ENCODE results near the gene MND1. TPM values are rescaled to one million over a fixed set of nuclear protein-coding genes. Genes with fewer than 3 reads are reported as not detected.

Gene MND1
- total RNA-seq, 1 donor from 2014 or later, result 1.00 TPM

- H3K4me3 Mint-ChIP-seq (ENCODE audit: unreplicated experiment), result no peak overlapping the region
- FAIRE-seq (no peak), DNase-seq (ENCODE audit: low read depth) (no peak)
- Histone ChIP-seq H3K4me3 (ENCODE audit: insufficient read depth, low read depth, low read length) (no peak overlapping the region), H3K9ac (ENCODE audit: low read length) (no peak overlapping the region), H3K4me1 (ENCODE audit: insufficient read depth, low read length) (no peaks in the 10 kb centered on the region), H3K36me3 (ENCODE audit: insufficient read depth, low read length) (no peaks in the 10 kb centered on the region), H4K20me1 (ENCODE audit: insufficient read depth, low read length) (no peaks in the 10 kb centered on the region), H3K27me3 (ENCODE audit: insufficient read depth, low read length) (no peaks in the 10 kb centered on the region), H3K79me2 (ENCODE audit: insufficient read depth, low read length) (no peaks in the 10 kb centered on the region), H3K27ac (ENCODE audit: low read depth, low read length) (no peak overlapping the region), H3K4me2 (ENCODE audit: low read length) (no peak overlapping the region), H3K9me3 (ENCODE audit: insufficient read depth, low read depth, low read length) (no peaks in the 10 kb centered on the region), H2AFZ (ENCODE audit: low read depth, low read length) (no peak overlapping the region)
- TF ChIP-seq EZH2 (IDR thresholded peaks at IDR 0.05; ENCODE audit: insufficient read depth, low read length) (no peak), CTCF (IDR thresholded peaks at IDR 0.05; ENCODE audit: insufficient read depth, low read depth, low read length) (no peak)
- no peaks in the 10 kb centered on the region for H3K27me3 Mint-ChIP-seq (ENCODE audit: low read depth, unreplicated experiment)
- peaks cover 8% of the 10 kb centered on the region for H3K4me1 Mint-ChIP-seq (ENCODE audit: low read depth, unreplicated experiment)
- H3K36me3 Mint-ChIP-seq (ENCODE audit: low read depth, unreplicated experiment), result no peaks in the 10 kb centered on the region
- no peak overlapping the region for H3K27ac Mint-ChIP-seq (ENCODE audit: unreplicated experiment)
- no peaks in the 10 kb centered on the region for H3K9me3 Mint-ChIP-seq (ENCODE audit: unreplicated experiment)
Measured at GRCh38 chr4:153418121-153418520, 73.6 kb downstream of the MND1 start.

- no peak overlapping the region for H3K27ac ChIP-seq (ENCODE audit: low read depth, low read length)
- no peak overlapping the region for H3K9ac ChIP-seq (ENCODE audit: low read length)
- Mint-ChIP-seq H3K27me3 (ENCODE audit: low read depth, unreplicated experiment) (no peaks in the 10 kb centered on the region), H3K4me3 (ENCODE audit: unreplicated experiment) (no peak overlapping the region), H3K27ac (ENCODE audit: unreplicated experiment) (no peak overlapping the region), H3K4me1 (ENCODE audit: low read depth, unreplicated experiment) (peaks cover 8% of the 10 kb centered on the region), H3K9me3 (ENCODE audit: unreplicated experiment) (no peaks in the 10 kb centered on the region), H3K36me3 (ENCODE audit: low read depth, unreplicated experiment) (no peaks in the 10 kb centered on the region)
- no peak overlapping the region for H3K4me2 ChIP-seq (ENCODE audit: low read length)
- no peaks in the 10 kb centered on the region for H3K27me3 ChIP-seq (ENCODE audit: insufficient read depth, low read length)
- H3K9me3 ChIP-seq (ENCODE audit: insufficient read depth, low read depth, low read length), result no peaks in the 10 kb centered on the region
- FAIRE-seq, result no peak
- no peak overlapping the region for H3K4me3 ChIP-seq (ENCODE audit: insufficient read depth, low read depth, low read length)
- no peak overlapping the region for H2AFZ ChIP-seq (ENCODE audit: low read depth, low read length)
- no peak for DNase-seq (ENCODE audit: low read depth)
- no peaks in the 10 kb centered on the region for H3K36me3 ChIP-seq (ENCODE audit: insufficient read depth, low read length)
- no peaks in the 10 kb centered on the region for H3K4me1 ChIP-seq (ENCODE audit: insufficient read depth, low read length)
- TF ChIP-seq EZH2 (IDR thresholded peaks at IDR 0.05; ENCODE audit: insufficient read depth, low read length), result no peak
- no peak for TF ChIP-seq CTCF (IDR thresholded peaks at IDR 0.05; ENCODE audit: insufficient read depth, low read depth, low read length)
- no peaks in the 10 kb centered on the region for H4K20me1 ChIP-seq (ENCODE audit: insufficient read depth, low read length)
- no peaks in the 10 kb centered on the region for H3K79me2 ChIP-seq (ENCODE audit: insufficient read depth, low read length)
Measured at GRCh38 chr4:153418558-153418957, 74.1 kb downstream of the MND1 start.

- no peak overlapping the region for H3K27ac ChIP-seq (ENCODE audit: low read depth, low read length)
- H3K27me3 ChIP-seq (ENCODE audit: insufficient read depth, low read length), result no peaks in the 10 kb centered on the region
- no peaks in the 10 kb centered on the region for H4K20me1 ChIP-seq (ENCODE audit: insufficient read depth, low read length)
- H3K4me1 Mint-ChIP-seq (ENCODE audit: low read depth, unreplicated experiment), result peaks cover 3% of the 10 kb centered on the region
- FAIRE-seq (no peak), DNase-seq (ENCODE audit: low read depth) (no peak)
- H3K9me3 Mint-ChIP-seq (ENCODE audit: unreplicated experiment), result no peaks in the 10 kb centered on the region
- no peak overlapping the region for H2AFZ ChIP-seq (ENCODE audit: low read depth, low read length)
- H3K9me3 ChIP-seq (ENCODE audit: insufficient read depth, low read depth, low read length), result no peaks in the 10 kb centered on the region
- no peak overlapping the region for H3K9ac ChIP-seq (ENCODE audit: low read length)
- TF ChIP-seq EZH2 (IDR thresholded peaks at IDR 0.05; ENCODE audit: insufficient read depth, low read length) (no peak), CTCF (IDR thresholded peaks at IDR 0.05; ENCODE audit: insufficient read depth, low read depth, low read length) (no peak)
- H3K79me2 ChIP-seq (ENCODE audit: insufficient read depth, low read length), result no peaks in the 10 kb centered on the region
- no peaks in the 10 kb centered on the region for H3K36me3 ChIP-seq (ENCODE audit: insufficient read depth, low read length)
- no peaks in the 10 kb centered on the region for H3K27me3 Mint-ChIP-seq (ENCODE audit: low read depth, unreplicated experiment)
- no peak overlapping the region for H3K27ac Mint-ChIP-seq (ENCODE audit: unreplicated experiment)
- H3K4me3 Mint-ChIP-seq (ENCODE audit: unreplicated experiment), result no peak overlapping the region
- no peak overlapping the region for H3K4me2 ChIP-seq (ENCODE audit: low read length)
- no peak overlapping the region for H3K4me3 ChIP-seq (ENCODE audit: insufficient read depth, low read depth, low read length)
- no peaks in the 10 kb centered on the region for H3K4me1 ChIP-seq (ENCODE audit: insufficient read depth, low read length)
- no peaks in the 10 kb centered on the region for H3K36me3 Mint-ChIP-seq (ENCODE audit: low read depth, unreplicated experiment)
Measured at GRCh38 chr4:153419029-153419428, 74.5 kb downstream of the MND1 start.

Data from astrocyte (in vitro differentiated cells and primary cell).